ENCODE data around the gene POU2AF1.

DNA sequence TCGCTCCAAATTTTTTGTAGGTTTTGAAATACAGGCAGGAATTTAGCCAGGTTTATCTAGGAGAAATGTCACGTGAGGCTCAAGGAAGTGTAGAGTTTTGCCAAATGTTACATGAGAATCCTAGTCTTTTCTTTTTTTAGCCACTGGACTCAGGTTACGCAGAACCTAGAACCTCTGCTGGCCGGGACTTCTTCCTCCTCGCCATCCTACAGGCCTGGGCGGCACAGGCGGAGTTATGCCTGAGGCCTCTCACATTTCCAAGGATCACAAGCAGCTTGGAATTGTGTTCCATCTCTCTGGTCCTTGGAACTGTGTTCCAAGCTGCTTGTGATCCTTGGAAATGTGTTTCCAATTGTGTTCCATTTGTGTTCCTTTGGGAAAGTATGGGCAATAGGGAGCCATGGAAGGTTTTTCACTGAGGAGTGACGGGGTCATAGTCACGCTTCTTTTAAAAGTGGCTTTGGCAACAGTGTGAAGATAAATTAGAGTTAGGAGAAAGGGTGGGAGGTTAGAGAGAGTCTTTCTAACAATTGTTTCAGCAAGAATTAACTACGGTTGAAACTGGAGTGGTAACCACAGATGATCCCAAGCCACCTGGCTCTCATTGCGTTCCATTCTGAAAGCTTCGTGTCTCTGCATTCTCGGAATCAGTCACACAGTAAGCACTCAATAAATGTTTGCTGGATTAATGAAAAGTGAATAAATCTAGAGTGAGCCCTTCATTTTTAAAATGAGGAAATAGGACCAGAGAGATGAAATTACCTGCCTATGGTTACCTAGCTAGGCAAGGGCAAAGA is 12.5 kb upstream of the POU2AF1 start:
- TF ChIP-seq, protein P1, sequence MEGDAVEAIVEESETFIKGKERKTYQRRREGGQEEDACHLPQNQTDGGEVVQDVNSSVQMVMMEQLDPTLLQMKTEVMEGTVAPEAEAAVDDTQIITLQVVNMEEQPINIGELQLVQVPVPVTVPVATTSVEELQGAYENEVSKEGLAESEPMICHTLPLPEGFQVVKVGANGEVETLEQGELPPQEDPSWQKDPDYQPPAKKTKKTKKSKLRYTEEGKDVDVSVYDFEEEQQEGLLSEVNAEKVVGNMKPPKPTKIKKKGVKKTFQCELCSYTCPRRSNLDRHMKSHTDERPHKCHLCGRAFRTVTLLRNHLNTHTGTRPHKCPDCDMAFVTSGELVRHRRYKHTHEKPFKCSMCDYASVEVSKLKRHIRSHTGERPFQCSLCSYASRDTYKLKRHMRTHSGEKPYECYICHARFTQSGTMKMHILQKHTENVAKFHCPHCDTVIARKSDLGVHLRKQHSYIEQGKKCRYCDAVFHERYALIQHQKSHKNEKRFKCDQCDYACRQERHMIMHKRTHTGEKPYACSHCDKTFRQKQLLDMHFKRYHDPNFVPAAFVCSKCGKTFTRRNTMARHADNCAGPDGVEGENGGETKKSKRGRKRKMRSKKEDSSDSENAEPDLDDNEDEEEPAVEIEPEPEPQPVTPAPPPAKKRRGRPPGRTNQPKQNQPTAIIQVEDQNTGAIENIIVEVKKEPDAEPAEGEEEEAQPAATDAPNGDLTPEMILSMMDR (IDR thresholded peaks at IDR 0.05) = no peak
- TF ChIP-seq POLR2AphosphoS5 (IDR thresholded peaks at IDR 0.05; ENCODE audit: insufficient read depth in 1 of 2, low read depth in 1 of 2) = no peak

Data from vagina (tissue), 2 donors.